GM12878 (cell line): Measurements from ENCODE around the gene CHST15. TPM values are rescaled to one million over a fixed set of nuclear protein-coding genes. Genes with fewer than 3 reads are reported as not detected.

Experiments used
- ATAC-seq: fragments of 200-7000 bp; cut with Tn5 transposase; 3 replicates; pipeline ENCODE4 v1.9.1; 2020; ENCODE audit warnings: mild to moderate bottlenecking, moderate library complexity
- BruUV-seq: library from RNA; stranded (reverse); fragments of 400-500 nt; replicated peaks from 2 replicates; lab custom pipeline; 2021; lab: Mats Ljungman, UMichigan
- CTCF ChIA-PET: fragments of 300-600 bp; sonication (Branson Sonifier 250); formaldehyde crosslinking; extraction: SDS; loops from one replicate; lab custom pipeline; 2021; ENCODE audit warnings: inconsistent platforms; lab: Yijun Ruan, JAX
- POLR2A ChIA-PET: fragments of 350-600 bp; formaldehyde crosslinking; extraction: SDS; loops from one replicate; lab custom pipeline; 2021; ENCODE audit warnings: inconsistent platforms; lab: Charles Lee
- RAD21 ChIA-PET: fragments of 300-600 bp; sonication (Branson Sonifier 250); formaldehyde crosslinking; loops from one replicate; lab custom pipeline; 2023; ENCODE audit warnings: antibody characterized with exemption; ENCODE audit not compliant: unreplicated experiment; lab: Charles Lee
- SMC1A ChIA-PET: fragments of 300-600 bp; sonication (Branson Sonifier 250); formaldehyde crosslinking; loops from one replicate; lab custom pipeline; 2023; ENCODE audit not compliant: unreplicated experiment, uncharacterized antibody; lab: Charles Lee
- DNase-seq: peaks from one replicate; pipeline ENCODE4 v3.0.0-alpha.2; 2011; ENCODE audit warnings: low read depth, low spot score
- FAIRE-seq: peaks from 3 replicates; lab custom pipeline; 2011; peaks lifted over from hg19 to GRCh38; lab: Jason Lieb, UNC
- H2AFZ ChIP-seq: 2 replicates; pipeline ENCODE4 v1.6.0; 2011; ENCODE audit warnings: low read depth, low read length, control low read depth; ENCODE audit not compliant: control insufficient read depth
- H3K27ac ChIP-seq: 2 replicates; pipeline ENCODE4 v1.5.1; 2011; ENCODE audit warnings: control low read depth; ENCODE audit not compliant: control insufficient read depth, insufficient read depth
- H3K27me3 ChIP-seq, 2 experiments: replicated peaks in 1 of 2; 2 replicates each; pipeline versions ENCODE4 v1.6.0 to v1.6.1; 2011; ENCODE audit warnings: low read length in 1 of 2; ENCODE audit not compliant: control insufficient read depth in 2 of 2, insufficient read depth in 2 of 2
- H3K36me3 ChIP-seq, 2 experiments: 2 replicates each; pipeline ENCODE4 v1.5.1; 2011; ENCODE audit warnings: low read length in 1 of 2; ENCODE audit not compliant: control insufficient read depth in 2 of 2, insufficient read depth in 2 of 2
- H3K4me1 ChIP-seq: 2 replicates; pipeline ENCODE4 v1.6.1; 2011; ENCODE audit warnings: mild to moderate bottlenecking, low read length, moderate library complexity, mixed read lengths; ENCODE audit not compliant: control insufficient read depth, insufficient read depth
- H3K4me2 ChIP-seq: 2 replicates; pipeline ENCODE4 v1.6.0; 2011; ENCODE audit warnings: control low read depth; ENCODE audit not compliant: control insufficient read depth, insufficient read depth
- H3K4me3 ChIP-seq: fragments of 200-600 bp; sonication (generic); 2 replicates; pipeline ENCODE4 v1.5.1; 2016
- H3K79me2 ChIP-seq: 2 replicates; pipeline ENCODE4 v1.6.0; 2011; ENCODE audit warnings: low read length; ENCODE audit not compliant: control insufficient read depth, insufficient read depth
- H3K9ac ChIP-seq: 2 replicates; pipeline ENCODE4 v1.8.0; 2011; ENCODE audit warnings: low read length, control low read depth, mixed read lengths; ENCODE audit not compliant: control insufficient read depth, insufficient read depth
- H3K9me3 ChIP-seq: replicated peaks from 3 replicates; pipeline ENCODE4 v1.5.1; 2011; ENCODE audit warnings: mild to moderate bottlenecking, low read length; ENCODE audit not compliant: control insufficient read depth, insufficient read depth
- H4K20me1 ChIP-seq: 2 replicates; pipeline ENCODE4 v1.6.0; 2011; ENCODE audit not compliant: control insufficient read depth, insufficient read depth
- ASH2L ChIP-seq: fragments of 300-600, 200-600 bp; sonication (generic); IDR thresholded peaks from 2 replicates; pipeline ENCODE4 v1.6.1; 2017; ENCODE audit warnings: low read depth, mild to moderate bottlenecking, borderline replicate concordance
- CBFB ChIP-seq: IDR thresholded peaks from 2 replicates; pipeline ENCODE4 v1.6.1; 2016; ENCODE audit warnings: antibody characterized with exemption, low read depth
- IRF4 ChIP-seq: IDR thresholded peaks from 2 replicates; pipeline ENCODE4 v1.6.1; 2011; ENCODE audit warnings: low read depth, low read length
- JUND ChIP-seq: IDR thresholded peaks from 2 replicates; pipeline ENCODE4 v1.6.1; 2012; ENCODE audit warnings: low read depth, mild to moderate bottlenecking, low read length, improper control_type of control experiment, moderate library complexity
- MTA2 ChIP-seq: fragments of 450-650 bp; IDR thresholded peaks from 2 replicates; pipeline ENCODE4 v1.6.1; 2016; ENCODE audit warnings: low read depth, mild to moderate bottlenecking, moderate library complexity
- MTA3 ChIP-seq: IDR thresholded peaks from 2 replicates; pipeline ENCODE4 v1.6.1; 2012; ENCODE audit warnings: low read length, inconsistent platforms, borderline replicate concordance
- NFYB ChIP-seq: IDR thresholded peaks from 2 replicates; pipeline ENCODE4 v1.6.1; 2011; ENCODE audit warnings: low read depth, mild to moderate bottlenecking, low read length, improper control_type of control experiment, moderate library complexity; ENCODE audit not compliant: insufficient read depth
- NR2C1 ChIP-seq: fragments of 450-650 bp; IDR thresholded peaks from 2 replicates; pipeline ENCODE4 v1.6.1; 2017; ENCODE audit warnings: antibody characterized with exemption, mild to moderate bottlenecking, moderate library complexity
- NRF1 ChIP-seq: conservative IDR thresholded peaks from 2 replicates; pipeline ENCODE4 v1.6.1; 2011; ENCODE audit warnings: mild to moderate bottlenecking, low read depth, low read length, improper control_type of control experiment
- RCOR1 ChIP-seq: conservative IDR thresholded peaks from 2 replicates; pipeline ENCODE4 v1.6.1; 2012; ENCODE audit warnings: low read depth, low read length, improper control_type of control experiment
- SIN3A ChIP-seq: IDR thresholded peaks from 2 replicates; pipeline ENCODE4 v1.6.1; 2012; ENCODE audit warnings: low read depth, low read length, improper control_type of control experiment
- SMAD5 ChIP-seq: IDR thresholded peaks from 2 replicates; pipeline ENCODE4 v1.6.1; 2016; ENCODE audit warnings: antibody characterized with exemption, low read depth
- SMC3 ChIP-seq: IDR thresholded peaks from 2 replicates; pipeline ENCODE4 v1.6.1; 2011; ENCODE audit warnings: low read length, improper control_type of control experiment, borderline replicate concordance
- SUPT20H ChIP-seq: IDR thresholded peaks from 2 replicates; pipeline ENCODE4 v1.6.1; 2011; ENCODE audit warnings: low read depth, mild to moderate bottlenecking, low read length, moderate library complexity, borderline replicate concordance; ENCODE audit not compliant: control insufficient read depth
- TAF1 ChIP-seq: IDR thresholded peaks from 2 replicates; pipeline ENCODE4 v1.6.1; 2011; ENCODE audit warnings: mild to moderate bottlenecking, low read depth, low read length, borderline replicate concordance
- TCF12 ChIP-seq: IDR thresholded peaks from 2 replicates; pipeline ENCODE4 v1.6.1; 2011; ENCODE audit warnings: low read depth, mild to moderate bottlenecking, low read length
- TCF3 ChIP-seq: IDR thresholded peaks from 2 replicates; pipeline ENCODE4 v1.6.1; 2012; ENCODE audit warnings: low read depth, mild to moderate bottlenecking, low read length, borderline replicate concordance; ENCODE audit not compliant: insufficient read depth
- ZNF217 ChIP-seq: fragments of 450-650 bp; IDR thresholded peaks from 2 replicates; pipeline ENCODE4 v1.6.1; 2017; ENCODE audit warnings: antibody characterized with exemption, mild to moderate bottlenecking
- ZNF384 ChIP-seq: IDR thresholded peaks from 2 replicates; pipeline ENCODE4 v1.6.1; 2012; ENCODE audit warnings: low read depth, mild to moderate bottlenecking, low read length, improper control_type of control experiment, borderline replicate concordance
- ZNF622 ChIP-seq: fragments of 450-650 bp; IDR thresholded peaks from 2 replicates; pipeline ENCODE4 v1.6.1; 2017; ENCODE audit warnings: mild to moderate bottlenecking, inconsistent platforms
- WGBS: methylation state at CpG from one replicate; pipeline ENCODE4 v1.1.6; 2016; ENCODE audit warnings: low lambda C conversion rate; ENCODE audit not compliant: insufficient replicate concordance, insufficient coverage; ENCODE audit errors: missing lambda C conversion rate; 5-methylcytosine and 5-hydroxymethylcytosine counted together
- in situ Hi-C: fragments of 300-500 bp; cut with MboI; formaldehyde crosslinking; loops from 9 replicates; pipeline ENCODE4 v1.14.3; 2018; ENCODE audit warnings: mixed read lengths
- intact Hi-C: fragments of 100-400 bp; cut with micrococcal nuclease; formaldehyde crosslinking; loops from one replicate; pipeline ENCODE4 v1.14.2; 2022; ENCODE audit not compliant: unreplicated experiment
- polyA plus RNA-seq, 11 experiments: library from polyadenylated mRNA; depleted of rRNA in 4 of 11; unstranded in 6 of 11; stranded (reverse) in 5 of 11; fragments of >200 nt; fragmentation: Nextera tagmentation in 4 of 11; fragmentation: Illumina TruSeq in 1 of 11; extraction: Ambion mirVana in 4 of 11; extraction: Trizol in 1 of 11; gene quantifications; 1 replicate in 1 of 11; 2 replicates in 10 of 11; pipeline versions ENCODE4 v1.2.1 to v1.2.3, GENCODE V29; 2011 to 2016; ENCODE audit warnings: inconsistent platforms in 2 of 11, missing spikeins in 2 of 11, low read depth in 1 of 11
- total RNA-seq, 4 experiments: library from RNA; depleted of rRNA in 3 of 4; stranded (reverse); fragments of >200 nt in 3 of 4; fragmentation: Illumina TruSeq in 1 of 4; extraction: Trizol in 1 of 4; gene quantifications; 2 replicates each; pipeline versions ENCODE4 v1.2.1 to v1.2.3, GENCODE V29; 2013 to 2021
- TF ChIP-seq, protein P1 (sequence below): fragments of 450-650 bp; IDR thresholded peaks from 2 replicates; pipeline ENCODE4 v1.6.1; 2014; ENCODE audit warnings: mild to moderate bottlenecking

CHST15 gene
- total and polyA plus RNA-seq, 10 of the 15 experiments (the other 5 are each of a cell fraction or from before 2014, with no cell fraction given): 0.02 to 0.53 (median 0.05) TPM; not detected in 1

- TF ChIP-seq TAF1 (no peak), ZNF384 (no peak), NR2C1 (no peak), JUND (no peak), RCOR1 (no peak), MTA2 (no peak), TCF3 (no peak), SIN3A (no peak)
- TF ChIP-seq, protein P1, sequence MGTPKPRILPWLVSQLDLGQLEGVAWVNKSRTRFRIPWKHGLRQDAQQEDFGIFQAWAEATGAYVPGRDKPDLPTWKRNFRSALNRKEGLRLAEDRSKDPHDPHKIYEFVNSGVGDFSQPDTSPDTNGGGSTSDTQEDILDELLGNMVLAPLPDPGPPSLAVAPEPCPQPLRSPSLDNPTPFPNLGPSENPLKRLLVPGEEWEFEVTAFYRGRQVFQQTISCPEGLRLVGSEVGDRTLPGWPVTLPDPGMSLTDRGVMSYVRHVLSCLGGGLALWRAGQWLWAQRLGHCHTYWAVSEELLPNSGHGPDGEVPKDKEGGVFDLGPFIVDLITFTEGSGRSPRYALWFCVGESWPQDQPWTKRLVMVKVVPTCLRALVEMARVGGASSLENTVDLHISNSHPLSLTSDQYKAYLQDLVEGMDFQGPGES: no peak
Observed at GRCh38 chr10:124012583-124012982, 80.8 kb downstream of the CHST15 start (continued).

GRCh38 chr10:124012066-124012465, 81.3 kb downstream of the CHST15 start:
- Histone ChIP-seq H3K4me1 (no peaks in the 10 kb centered on the region), H3K9me3 (peaks cover 16% of the 10 kb centered on the region; the same call in 2 of the 3 replicates), H3K9ac (no peak overlapping the region), H3K79me2 (no peaks in the 10 kb centered on the region), H3K4me3 (no peak overlapping the region), H4K20me1 (no peaks in the 10 kb centered on the region), H3K27ac (no peak overlapping the region), H3K36me3 (no peaks in the 10 kb centered on the region), H3K27me3 (no peaks in the 10 kb centered on the region; a peak in 1 of 4 replicates), H3K4me2 (no peak overlapping the region), H2AFZ (no peak overlapping the region)
- in situ Hi-C loops: no loop called here
- intact Hi-C loops: no loop called here
- CTCF ChIA-PET: interaction anchor here (0.7 to 0.9 kb wide), 2 partner anchors 12 to 16 kb away, joined by 3 read pairs; no protein-coding TSS in a partner anchor
- 43% methylated on average over 5 of the region's 5 CpGs for WGBS
- no TSS peak for BruUV-seq
- POLR2A ChIA-PET: no interaction called here
- RAD21 ChIA-PET: interaction anchor here (0.7 kb wide), 1 partner anchor 377 kb away, joined by 3 read pairs; no protein-coding TSS in a partner anchor
- ATAC-seq (no peak), FAIRE-seq (no peak), DNase-seq (no peak)
- SMC1A ChIA-PET: interaction anchor here (0.8 kb wide), 1 partner anchor 247 kb away, joined by 5 read pairs; no protein-coding TSS in a partner anchor
- no peak for TF ChIP-seq SMAD5
- TF ChIP-seq ZNF217: no peak
- TF ChIP-seq NRF1: no peak
- TF ChIP-seq SUPT20H: no peak
- TF ChIP-seq SMC3: no peak
- no peak for TF ChIP-seq ZNF384
- TF ChIP-seq MTA3: no peak
- TF ChIP-seq CBFB: no peak
- TF ChIP-seq NFYB: no peak
- TF ChIP-seq ZNF622: no peak
- TF ChIP-seq IRF4: no peak
- no peak for TF ChIP-seq ASH2L
- no peak for TF ChIP-seq TCF12
